SJCRH30 (cell line): Measurements from ENCODE around the gene EYA2. TPM values are rescaled to one million over a fixed set of nuclear protein-coding genes. Genes with fewer than 3 reads are reported as not detected.

Experiments used
- DNase-seq, 2 experiments: peaks; one replicate each; pipeline ENCODE4 v3.0.0-alpha.2; 2015 to 2020
- H3K27ac ChIP-seq: fragments of 250-450 bp; sonication (Bioruptor Pico); 2 replicates; pipeline ENCODE4 v1.5.1; 2020; ENCODE audit warnings: mild to moderate bottlenecking, moderate library complexity
- H3K27me3 ChIP-seq: fragments of 250-450 bp; sonication (Bioruptor Pico); 2 replicates; pipeline ENCODE4 v1.5.1; 2020; ENCODE audit warnings: mild to moderate bottlenecking, moderate library complexity
- H3K36me3 ChIP-seq: fragments of 250-450 bp; sonication (Bioruptor Pico); 2 replicates; pipeline ENCODE4 v1.5.1; 2020; ENCODE audit warnings: mild to moderate bottlenecking, moderate library complexity
- H3K4me1 ChIP-seq: fragments of 250-450 bp; sonication (Bioruptor Pico); 2 replicates; pipeline ENCODE4 v1.5.1; 2020; ENCODE audit warnings: mild to moderate bottlenecking, moderate library complexity
- H3K4me3 ChIP-seq: fragments of 250-450 bp; sonication (Bioruptor Pico); 2 replicates; pipeline ENCODE4 v1.5.1; 2020; ENCODE audit warnings: mild to moderate bottlenecking, moderate library complexity
- H3K9me3 ChIP-seq: fragments of 250-450 bp; sonication (Bioruptor Pico); replicated peaks from 2 replicates; pipeline ENCODE4 v1.5.1; 2020; ENCODE audit warnings: mild to moderate bottlenecking, moderate library complexity
- total RNA-seq: library from RNA; depleted of rRNA; stranded (reverse); fragments of >200 nt; shearing (Covaris generic); gene quantifications from 2 replicates; pipeline ENCODE4 v1.2.3, GENCODE V29; 2014; rRNA removed

Gene EYA2
- 56.4 and 63.2 TPM in 2 replicates for total RNA-seq

GRCh38 chr20:46894579-46894958 is at the start of gene EYA2:
EYA2 (plus strand) TSS chr20:46894843; CDS start chr20:46990011, 95,168 bp downstream.
- H3K27me3 ChIP-seq: no peaks in the 10 kb centered on the region
- peak within 1 kb of the TSS; percentile 91 for H3K4me3 ChIP-seq
- H3K36me3 ChIP-seq: no peaks in the 10 kb centered on the region
- peak; percentile 81 to 83 for DNase-seq
- peak within 1 kb of the TSS; percentile 81 for H3K27ac ChIP-seq
- peaks cover 16% of the 10 kb centered on the region; the same call in 1 of the 2 replicates for H3K4me1 ChIP-seq
- H3K9me3 ChIP-seq: peaks cover 7% of the 10 kb centered on the region

GRCh38 chr20:46844965-46845364 is 49.7 kb upstream of the EYA2 start:
- no peak for DNase-seq
- Histone ChIP-seq H3K27me3 (no peaks in the 10 kb centered on the region), H3K4me1 (peaks cover 4% of the 10 kb centered on the region), H3K9me3 (peaks cover 8% of the 10 kb centered on the region; the same call in 1 of the 2 replicates), H3K27ac (no peak overlapping the region), H3K36me3 (no peaks in the 10 kb centered on the region), H3K4me3 (no peak overlapping the region)

GRCh38 chr20:46849269-46849668 is 45.4 kb upstream of the EYA2 start:
- Histone ChIP-seq H3K27ac (no peak overlapping the region), H3K36me3 (no peaks in the 10 kb centered on the region), H3K4me3 (no peak overlapping the region), H3K4me1 (peaks cover 11% of the 10 kb centered on the region), H3K9me3 (peaks cover 8% of the 10 kb centered on the region; the same call in 1 of the 2 replicates), H3K27me3 (no peaks in the 10 kb centered on the region)
- DNase-seq: no peak

GRCh38 chr20:46849751-46850150 is 44.9 kb upstream of the EYA2 start:
- H3K9me3 ChIP-seq: peaks cover 7% of the 10 kb centered on the region; the same call in 1 of the 2 replicates
- DNase-seq: no peak
- H3K27me3 ChIP-seq: no peaks in the 10 kb centered on the region
- no peaks in the 10 kb centered on the region for H3K36me3 ChIP-seq
- H3K4me3 ChIP-seq: no peak overlapping the region
- no peak overlapping the region for H3K27ac ChIP-seq
- peaks cover 11% of the 10 kb centered on the region for H3K4me1 ChIP-seq

GRCh38 chr20:46850416-46850815 is 44.2 kb upstream of the EYA2 start:
- peak; percentile 51 to 74 for DNase-seq
- no peaks in the 10 kb centered on the region for H3K36me3 ChIP-seq
- H3K4me1 ChIP-seq: peaks cover 11% of the 10 kb centered on the region
- peak overlapping the region; percentile 22 for H3K4me3 ChIP-seq
- H3K27ac ChIP-seq: no peak overlapping the region; the same call in 1 of the 2 replicates
- no peaks in the 10 kb centered on the region for H3K27me3 ChIP-seq
- H3K9me3 ChIP-seq: peaks cover 5% of the 10 kb centered on the region; the same call in 1 of the 2 replicates

- no peak overlapping the region for H3K27ac ChIP-seq
- DNase-seq: no peak
- no peaks in the 10 kb centered on the region for H3K27me3 ChIP-seq
Measured at GRCh38 chr20:46850896-46851295, 43.7 kb upstream of the EYA2 start.

GRCh38 chr20:46851746-46852145 is 42.9 kb upstream of the EYA2 start:
- no peak for DNase-seq
- Histone ChIP-seq H3K9me3 (peaks cover 5% of the 10 kb centered on the region; the same call in 1 of the 2 replicates), H3K27ac (no peak overlapping the region), H3K4me3 (no peak overlapping the region), H3K4me1 (peaks cover 15% of the 10 kb centered on the region), H3K27me3 (no peaks in the 10 kb centered on the region), H3K36me3 (no peaks in the 10 kb centered on the region)

More at GRCh38 chr20:46850896-46851295, 43.7 kb upstream of the EYA2 start:
- H3K9me3 ChIP-seq: peaks cover 5% of the 10 kb centered on the region; the same call in 1 of the 2 replicates
- H3K4me1 ChIP-seq: peaks cover 11% of the 10 kb centered on the region
- no peaks in the 10 kb centered on the region for H3K36me3 ChIP-seq
- peak overlapping the region; percentile 22; the same call in 1 of the 2 replicates for H3K4me3 ChIP-seq

GRCh38 chr20:46852313-46852712 is 42.3 kb upstream of the EYA2 start:
- no peak for DNase-seq
- H3K4me1 ChIP-seq: peaks cover 20% of the 10 kb centered on the region
- H3K4me3 ChIP-seq: no peak overlapping the region
- no peak overlapping the region for H3K27ac ChIP-seq
- peaks cover 5% of the 10 kb centered on the region; the same call in 1 of the 2 replicates for H3K9me3 ChIP-seq
- H3K36me3 ChIP-seq: no peaks in the 10 kb centered on the region
- H3K27me3 ChIP-seq: no peaks in the 10 kb centered on the region

GRCh38 chr20:46853926-46854325 is 40.7 kb upstream of the EYA2 start:
- no peak for DNase-seq

GRCh38 chr20:46857061-46857831 is 37.4 kb upstream of the EYA2 start:
- H3K4me1 ChIP-seq: peaks cover 12% of the 10 kb centered on the region
- 0 out of 2 replicates have a peak, but pooled peaks cover 9% of the 10 kb centered on the region for H3K9me3 ChIP-seq
- peak overlapping the region; percentile 22; the same call in 1 of the 2 replicates for H3K27ac ChIP-seq
- H3K4me3 ChIP-seq: no peak overlapping the region
- H3K36me3 ChIP-seq: no peaks in the 10 kb centered on the region
- H3K27me3 ChIP-seq: no peaks in the 10 kb centered on the region
- DNase-seq: peak; percentile 36 to 74

More at GRCh38 chr20:46853926-46854325, 40.7 kb upstream of the EYA2 start:
- Histone ChIP-seq H3K27me3 (no peaks in the 10 kb centered on the region), H3K4me3 (no peak overlapping the region), H3K4me1 (peaks cover 23% of the 10 kb centered on the region), H3K36me3 (no peaks in the 10 kb centered on the region), H3K9me3 (peaks cover 4% of the 10 kb centered on the region; the same call in 1 of the 2 replicates), H3K27ac (no peak overlapping the region)

- no peak overlapping the region for H3K27ac ChIP-seq
- no peak overlapping the region for H3K4me3 ChIP-seq
- no peaks in the 10 kb centered on the region for H3K27me3 ChIP-seq
- peaks cover 13% of the 10 kb centered on the region for H3K4me1 ChIP-seq
- peaks cover 18% of the 10 kb centered on the region for H3K9me3 ChIP-seq
- no peaks in the 10 kb centered on the region for H3K36me3 ChIP-seq
- DNase-seq: no peak
Measured at GRCh38 chr20:46865824-46866223, 28.8 kb upstream of the EYA2 start.

- H3K4me3 ChIP-seq: no peak overlapping the region
- peaks cover 30% of the 10 kb centered on the region for H3K4me1 ChIP-seq
- H3K27me3 ChIP-seq: no peaks in the 10 kb centered on the region
- peaks cover 18% of the 10 kb centered on the region for H3K9me3 ChIP-seq
- DNase-seq: peak; percentile 81 to 83
- no peak overlapping the region; the same call in 1 of the 2 replicates for H3K27ac ChIP-seq
- H3K36me3 ChIP-seq: no peaks in the 10 kb centered on the region
Measured at GRCh38 chr20:46870041-46870440, 24.6 kb upstream of the EYA2 start.

- H3K4me3 ChIP-seq: peak overlapping the region; percentile 55
- DNase-seq: peak; percentile 94 to 97
Measured at GRCh38 chr20:46872328-46873211, 22.1 kb upstream of the EYA2 start.

GRCh38 chr20:46875059-46875458 is 19.6 kb upstream of the EYA2 start:
- H3K27me3 ChIP-seq: no peaks in the 10 kb centered on the region
- DNase-seq: no peak

More at GRCh38 chr20:46872328-46873211, 22.1 kb upstream of the EYA2 start:
- H3K4me1 ChIP-seq: peaks cover 31% of the 10 kb centered on the region
- peaks cover 18% of the 10 kb centered on the region for H3K9me3 ChIP-seq
- H3K27ac ChIP-seq: peak overlapping the region; percentile 45
- no peaks in the 10 kb centered on the region for H3K27me3 ChIP-seq
- H3K36me3 ChIP-seq: no peaks in the 10 kb centered on the region

More at GRCh38 chr20:46875059-46875458, 19.6 kb upstream of the EYA2 start:
- peaks cover 29% of the 10 kb centered on the region for H3K4me1 ChIP-seq
- H3K4me3 ChIP-seq: no peak overlapping the region
- peaks cover under 1% of the 10 kb centered on the region for H3K9me3 ChIP-seq
- no peaks in the 10 kb centered on the region for H3K36me3 ChIP-seq
- no peak overlapping the region for H3K27ac ChIP-seq
